HEK293 (cell line): ENCODE measurements around the gene ARHGAP24.

ENCODE experiments used
- CTCF ChIA-PET: fragments of 350-600 bp; formaldehyde crosslinking; extraction: SDS; loops from one replicate; lab custom pipeline; 2021; ENCODE audit warnings: antibody characterized with exemption; lab: Yijun Ruan, JAX
- POLR2A ChIA-PET: fragments of 300-600 bp; formaldehyde crosslinking; extraction: SDS; loops from one replicate; lab custom pipeline; 2020; ENCODE audit warnings: antibody characterized with exemption, inconsistent platforms; lab: Yijun Ruan, JAX
- H3K27ac ChIP-seq: fragments of 200-500 bp; sonication (Bioruptor generic); 2 replicates; pipeline ENCODE4 v1.5.1; 2014; ENCODE audit warnings: low read depth, low read length, control low read depth, inconsistent platforms; ENCODE audit errors: extremely low read depth
- H3K36me3 ChIP-seq, 2 experiments: fragments of 200-500 bp in 1 of 2; sonication (Bioruptor generic) in 1 of 2; 1 replicate in 1 of 2; 2 replicates in 1 of 2; pipeline ENCODE4 v1.5.1; 2014 to 2017; ENCODE audit warnings: inconsistent platforms in 2 of 2, low read length in 2 of 2; ENCODE audit not compliant: control insufficient read depth in 2 of 2, insufficient read depth in 1 of 2
- H3K4me1 ChIP-seq: fragments of 200-500 bp; sonication (Bioruptor generic); 2 replicates; pipeline ENCODE4 v1.5.1; 2014; ENCODE audit warnings: mild to moderate bottlenecking, low read length, inconsistent platforms; ENCODE audit not compliant: control insufficient read depth, insufficient read depth
- H3K4me3 ChIP-seq: 2 replicates; pipeline ENCODE4 v1.5.1; 2011; ENCODE audit warnings: low read depth, mild to moderate bottlenecking, control low read depth, low read length, moderate library complexity
- H3K9me3 ChIP-seq: fragments of 200-500 bp; sonication (Bioruptor generic); 2 replicates; pipeline ENCODE4 v1.5.1; 2014; ENCODE audit warnings: low read depth, low read length, inconsistent platforms; ENCODE audit not compliant: control insufficient read depth, insufficient read depth
- AEBP2 ChIP-seq: fragments of 450-650 bp; formaldehyde crosslinking; IDR thresholded peaks from 2 replicates; pipeline ENCODE4 v1.5.1; 2016; ENCODE audit warnings: missing biosample characterization, missing genetic modification characterization, borderline replicate concordance
- BCL11A ChIP-seq: fragments of 450-650 bp; formaldehyde crosslinking; IDR thresholded peaks from 2 replicates; pipeline ENCODE4 v1.5.1; 2016; ENCODE audit warnings: low read depth, missing biosample characterization, missing genetic modification characterization
- BCL11B ChIP-seq: fragments of 450-650 bp; formaldehyde crosslinking; IDR thresholded peaks from 2 replicates; pipeline ENCODE4 v1.5.1; 2016; ENCODE audit warnings: low read depth, missing biosample characterization, missing genetic modification characterization
- KLF7 ChIP-seq: fragments of 450-650 bp; formaldehyde crosslinking; IDR thresholded peaks from 2 replicates; pipeline ENCODE4 v1.5.1; 2016; ENCODE audit warnings: missing biosample characterization, missing genetic modification characterization, borderline replicate concordance
- KLF9 ChIP-seq: fragments of 450-650 bp; formaldehyde crosslinking; IDR thresholded peaks from 2 replicates; pipeline ENCODE4 v1.5.1; 2016; ENCODE audit warnings: missing biosample characterization, missing genetic modification characterization, low read depth
- MEIS1 ChIP-seq: sonication (generic); formaldehyde crosslinking; IDR thresholded peaks from 2 replicates; pipeline ENCODE4 v1.8.1; 2022; ENCODE audit warnings: missing genetic modification reagents, mild to moderate bottlenecking, borderline replicate concordance
- REPIN1 ChIP-seq: fragments of 450-650 bp; formaldehyde crosslinking; IDR thresholded peaks from 2 replicates; pipeline ENCODE4 v1.5.1; 2017; ENCODE audit warnings: missing biosample characterization, missing genetic modification characterization, low read depth
- SALL2 ChIP-seq: fragments of 450-650 bp; formaldehyde crosslinking; IDR thresholded peaks from 2 replicates; pipeline ENCODE4 v1.5.0; 2017; ENCODE audit warnings: missing biosample characterization, mild to moderate bottlenecking, missing genetic modification characterization, borderline replicate concordance
- ZBTB21 ChIP-seq: fragments of 450-650 bp; formaldehyde crosslinking; IDR thresholded peaks from 2 replicates; pipeline ENCODE4 v1.5.1; 2017; ENCODE audit warnings: missing biosample characterization, missing genetic modification characterization
- ZNF132 ChIP-seq: fragments of 450-650 bp; formaldehyde crosslinking; IDR thresholded peaks from 2 replicates; pipeline ENCODE4 v1.5.1; 2017; ENCODE audit warnings: missing biosample characterization, missing genetic modification characterization, borderline replicate concordance
- ZNF138 ChIP-seq: fragments of 450-650 bp; formaldehyde crosslinking; IDR thresholded peaks from 2 replicates; pipeline ENCODE4 v1.5.1; 2016; ENCODE audit warnings: missing biosample characterization, missing genetic modification characterization, borderline replicate concordance
- ZNF140 ChIP-seq: fragments of 450-650 bp; formaldehyde crosslinking; IDR thresholded peaks from 2 replicates; pipeline ENCODE4 v1.5.1; 2016; ENCODE audit warnings: missing biosample characterization, missing genetic modification characterization
- ZNF223 ChIP-seq: fragments of 450-650 bp; formaldehyde crosslinking; IDR thresholded peaks from 2 replicates; pipeline ENCODE4 v1.5.1; 2016; ENCODE audit warnings: missing biosample characterization, missing genetic modification characterization
- ZNF248 ChIP-seq: fragments of 450-650 bp; formaldehyde crosslinking; IDR thresholded peaks from 2 replicates; pipeline ENCODE4 v1.5.1; 2017; ENCODE audit warnings: missing biosample characterization, missing genetic modification characterization
- ZNF274 ChIP-seq, 2 experiments: fragments of 200-500 bp in 1 of 2; fragments of 450-650 bp in 1 of 2; sonication (Bioruptor generic) in 1 of 2; formaldehyde crosslinking in 1 of 2; IDR thresholded peaks; 2 replicates each; pipeline versions ENCODE4 v1.5.1 to v1.6.1; 2014 to 2016; ENCODE audit warnings: borderline replicate concordance in 1 of 2, inconsistent platforms in 1 of 2, low read length in 1 of 2, missing biosample characterization in 1 of 2, missing genetic modification characterization in 1 of 2
- ZNF423 ChIP-seq: fragments of 450-650 bp; formaldehyde crosslinking; IDR thresholded peaks from 2 replicates; pipeline ENCODE4 v1.5.1; 2016; ENCODE audit warnings: missing biosample characterization, missing genetic modification characterization
- ZNF514 ChIP-seq: fragments of 450-650 bp; formaldehyde crosslinking; IDR thresholded peaks from 2 replicates; pipeline ENCODE4 v1.5.1; 2016; ENCODE audit warnings: missing biosample characterization, missing genetic modification characterization
- ZNF529 ChIP-seq: fragments of 450-650 bp; formaldehyde crosslinking; IDR thresholded peaks from 2 replicates; pipeline ENCODE4 v1.5.1; 2017; ENCODE audit warnings: missing genetic modification characterization, missing biosample characterization; ENCODE audit not compliant: insufficient replicate concordance
- ZNF560 ChIP-seq: fragments of 450-650 bp; formaldehyde crosslinking; IDR thresholded peaks from 2 replicates; pipeline ENCODE4 v1.5.1; 2017; ENCODE audit warnings: missing biosample characterization, missing genetic modification characterization, borderline replicate concordance
- ZNF670 ChIP-seq: fragments of 450-650 bp; formaldehyde crosslinking; IDR thresholded peaks from 2 replicates; pipeline ENCODE4 v1.5.1; 2016; ENCODE audit warnings: missing biosample characterization, missing genetic modification characterization, low read depth
- ZXDB ChIP-seq: fragments of 450-650 bp; formaldehyde crosslinking; IDR thresholded peaks from 2 replicates; pipeline ENCODE4 v1.5.1; 2016; ENCODE audit warnings: missing biosample characterization, missing genetic modification characterization
- TF ChIP-seq, protein P1 (sequence below): fragments of 450-650 bp; formaldehyde crosslinking; IDR thresholded peaks from 2 replicates; pipeline ENCODE4 v1.5.1; 2016; ENCODE audit warnings: missing biosample characterization, missing genetic modification characterization
- TF ChIP-seq, protein P2 (sequence below): fragments of 450-650 bp; formaldehyde crosslinking; IDR thresholded peaks from 2 replicates; pipeline ENCODE4 v1.5.1; 2016; ENCODE audit warnings: missing biosample characterization, missing genetic modification characterization
- TF ChIP-seq, protein P3 (sequence below): fragments of 450-650 bp; formaldehyde crosslinking; IDR thresholded peaks from 2 replicates; pipeline ENCODE4 v1.5.1; 2017; ENCODE audit warnings: missing biosample characterization, missing genetic modification characterization

ARHGAP24 gene

DNA sequence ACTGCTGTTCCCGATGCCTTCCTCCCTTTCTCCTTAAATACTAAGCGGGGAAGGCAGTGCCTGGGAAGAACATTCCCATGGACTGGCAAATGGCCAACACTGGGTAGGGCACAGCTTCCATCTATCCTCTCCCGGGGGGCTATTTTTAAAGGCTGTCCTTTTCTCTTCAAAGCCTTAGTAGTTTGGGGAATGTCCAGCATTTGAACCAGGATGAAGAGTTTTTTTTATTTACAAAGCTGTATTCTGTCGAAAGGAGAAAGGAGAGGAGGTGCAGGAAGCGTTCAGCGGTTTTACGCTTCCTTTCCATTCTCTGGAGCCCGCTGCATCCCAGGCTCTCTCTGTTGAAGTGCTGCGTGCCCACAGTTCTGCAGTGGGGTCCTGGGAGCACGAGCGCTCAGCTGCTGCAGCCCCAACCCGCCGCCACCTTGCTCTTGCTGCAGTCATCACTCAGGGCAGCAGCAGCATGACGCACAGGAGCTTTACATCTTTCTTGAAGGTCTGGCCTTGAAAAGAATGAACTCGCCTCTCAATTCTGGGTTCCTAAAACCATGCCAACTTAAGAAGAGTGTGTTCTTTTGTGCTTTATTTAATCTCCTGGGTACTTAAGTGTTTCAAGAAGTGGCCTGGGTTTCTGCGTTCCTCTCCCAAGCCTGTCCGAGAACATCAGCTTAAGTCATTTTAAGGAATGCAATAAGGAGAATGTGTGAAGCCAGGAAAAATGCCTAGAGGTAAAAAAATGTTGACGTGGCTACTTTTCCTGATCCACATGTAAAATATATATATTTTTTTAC, 457.7 kb downstream of the ARHGAP24 start:
- Histone ChIP-seq H3K4me1 (no peaks in the 10 kb centered on the region), H3K27ac (no peak overlapping the region), H3K36me3 (no peaks in the 10 kb centered on the region), H3K9me3 (no peaks in the 10 kb centered on the region), H3K4me3 (no peak overlapping the region)
- ChIA-PET CTCF (interaction anchor here (0.6 to 1.0 kb wide), 4 partner anchors 44 to 858 kb away, joined by 3 to 5 read pairs (median 3); no protein-coding TSS in a partner anchor), POLR2A (no interaction called here)
- no peak for TF ChIP-seq KLF9 (tag by site-specific recombination)
- no peak for TF ChIP-seq ZNF248 (tag by site-specific recombination)
- TF ChIP-seq KLF7 (tag by site-specific recombination): no peak
- no peak for TF ChIP-seq ZNF529 (tag by site-specific recombination)
- TF ChIP-seq, all 188 proteins: peak for 0

- Histone ChIP-seq H3K36me3 (no peaks in the 10 kb centered on the region), H3K27ac (no peak overlapping the region), H3K4me3 (no peak overlapping the region), H3K4me1 (no peaks in the 10 kb centered on the region), H3K9me3 (no peaks in the 10 kb centered on the region)
- TF ChIP-seq ZNF132: no peak
- TF ChIP-seq ZNF138 (tag by site-specific recombination): no peak
- no peak for TF ChIP-seq ZNF140 (tag by site-specific recombination)
- no peak for TF ChIP-seq ZNF223 (tag by site-specific recombination)
- no peak for TF ChIP-seq BCL11B (tag by site-specific recombination)
- no peak for TF ChIP-seq ZBTB21 (tag by site-specific recombination)
- TF ChIP-seq BCL11A (tag by site-specific recombination): no peak
- no peak for TF ChIP-seq ZNF274 (IDR thresholded peaks at IDR 0.05; ENCODE audit: low read length)
- TF ChIP-seq ZNF274 (tag by site-specific recombination; IDR thresholded peaks at IDR 0.05; ENCODE audit: borderline replicate concordance): no peak
- TF ChIP-seq ZNF423 (tag by site-specific recombination): no peak
- no peak for TF ChIP-seq ZNF670 (tag by site-specific recombination)
- TF ChIP-seq MEIS1 (CRISPR knock-in tag): no peak
- TF ChIP-seq, protein P1, sequence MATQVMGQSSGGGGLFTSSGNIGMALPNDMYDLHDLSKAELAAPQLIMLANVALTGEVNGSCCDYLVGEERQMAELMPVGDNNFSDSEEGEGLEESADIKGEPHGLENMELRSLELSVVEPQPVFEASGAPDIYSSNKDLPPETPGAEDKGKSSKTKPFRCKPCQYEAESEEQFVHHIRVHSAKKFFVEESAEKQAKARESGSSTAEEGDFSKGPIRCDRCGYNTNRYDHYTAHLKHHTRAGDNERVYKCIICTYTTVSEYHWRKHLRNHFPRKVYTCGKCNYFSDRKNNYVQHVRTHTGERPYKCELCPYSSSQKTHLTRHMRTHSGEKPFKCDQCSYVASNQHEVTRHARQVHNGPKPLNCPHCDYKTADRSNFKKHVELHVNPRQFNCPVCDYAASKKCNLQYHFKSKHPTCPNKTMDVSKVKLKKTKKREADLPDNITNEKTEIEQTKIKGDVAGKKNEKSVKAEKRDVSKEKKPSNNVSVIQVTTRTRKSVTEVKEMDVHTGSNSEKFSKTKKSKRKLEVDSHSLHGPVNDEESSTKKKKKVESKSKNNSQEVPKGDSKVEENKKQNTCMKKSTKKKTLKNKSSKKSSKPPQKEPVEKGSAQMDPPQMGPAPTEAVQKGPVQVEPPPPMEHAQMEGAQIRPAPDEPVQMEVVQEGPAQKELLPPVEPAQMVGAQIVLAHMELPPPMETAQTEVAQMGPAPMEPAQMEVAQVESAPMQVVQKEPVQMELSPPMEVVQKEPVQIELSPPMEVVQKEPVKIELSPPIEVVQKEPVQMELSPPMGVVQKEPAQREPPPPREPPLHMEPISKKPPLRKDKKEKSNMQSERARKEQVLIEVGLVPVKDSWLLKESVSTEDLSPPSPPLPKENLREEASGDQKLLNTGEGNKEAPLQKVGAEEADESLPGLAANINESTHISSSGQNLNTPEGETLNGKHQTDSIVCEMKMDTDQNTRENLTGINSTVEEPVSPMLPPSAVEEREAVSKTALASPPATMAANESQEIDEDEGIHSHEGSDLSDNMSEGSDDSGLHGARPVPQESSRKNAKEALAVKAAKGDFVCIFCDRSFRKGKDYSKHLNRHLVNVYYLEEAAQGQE (tag by site-specific recombination): no peak
- TF ChIP-seq ZXDB (tag by site-specific recombination): no peak
- TF ChIP-seq AEBP2: no peak
- TF ChIP-seq ZNF514 (tag by site-specific recombination): no peak
- TF ChIP-seq, protein P2, sequence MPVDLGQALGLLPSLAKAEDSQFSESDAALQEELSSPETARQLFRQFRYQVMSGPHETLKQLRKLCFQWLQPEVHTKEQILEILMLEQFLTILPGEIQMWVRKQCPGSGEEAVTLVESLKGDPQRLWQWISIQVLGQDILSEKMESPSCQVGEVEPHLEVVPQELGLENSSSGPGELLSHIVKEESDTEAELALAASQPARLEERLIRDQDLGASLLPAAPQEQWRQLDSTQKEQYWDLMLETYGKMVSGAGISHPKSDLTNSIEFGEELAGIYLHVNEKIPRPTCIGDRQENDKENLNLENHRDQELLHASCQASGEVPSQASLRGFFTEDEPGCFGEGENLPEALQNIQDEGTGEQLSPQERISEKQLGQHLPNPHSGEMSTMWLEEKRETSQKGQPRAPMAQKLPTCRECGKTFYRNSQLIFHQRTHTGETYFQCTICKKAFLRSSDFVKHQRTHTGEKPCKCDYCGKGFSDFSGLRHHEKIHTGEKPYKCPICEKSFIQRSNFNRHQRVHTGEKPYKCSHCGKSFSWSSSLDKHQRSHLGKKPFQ (tag by site-specific recombination): no peak
- no peak for TF ChIP-seq ZNF560
- TF ChIP-seq, protein P3, sequence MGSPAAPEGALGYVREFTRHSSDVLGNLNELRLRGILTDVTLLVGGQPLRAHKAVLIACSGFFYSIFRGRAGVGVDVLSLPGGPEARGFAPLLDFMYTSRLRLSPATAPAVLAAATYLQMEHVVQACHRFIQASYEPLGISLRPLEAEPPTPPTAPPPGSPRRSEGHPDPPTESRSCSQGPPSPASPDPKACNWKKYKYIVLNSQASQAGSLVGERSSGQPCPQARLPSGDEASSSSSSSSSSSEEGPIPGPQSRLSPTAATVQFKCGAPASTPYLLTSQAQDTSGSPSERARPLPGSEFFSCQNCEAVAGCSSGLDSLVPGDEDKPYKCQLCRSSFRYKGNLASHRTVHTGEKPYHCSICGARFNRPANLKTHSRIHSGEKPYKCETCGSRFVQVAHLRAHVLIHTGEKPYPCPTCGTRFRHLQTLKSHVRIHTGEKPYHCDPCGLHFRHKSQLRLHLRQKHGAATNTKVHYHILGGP (tag by site-specific recombination): no peak
- TF ChIP-seq REPIN1 (tag by site-specific recombination): no peak
- TF ChIP-seq SALL2 (tag by site-specific recombination): no peak
- ChIA-PET CTCF (no interaction called here), POLR2A (no interaction called here)
Observed at GRCh38 chr4:85933291-85933640, 458.3 kb downstream of the ARHGAP24 start.
